ENCODE results near the gene PTPRQ. TPM values are rescaled to one million over a fixed set of nuclear protein-coding genes. Genes with fewer than 3 reads are reported as not detected.

The PTPRQ gene
- total RNA-seq, 4 donors from 2014 or later, result 0.47 to 47.3 (median 8.5) TPM

- no peak for TF ChIP-seq CTCF (IDR thresholded peaks at IDR 0.05)
- ATAC-seq (ENCODE audit: low FRiP score) (no peak), DNase-seq (ENCODE audit: low spot score) (no peak)
Measured at GRCh38 chr12:80710727-80711449, 266.9 kb downstream of the PTPRQ start.

- ATAC-seq (ENCODE audit: low FRiP score), result no peak
- DNase-seq (ENCODE audit: low spot score), result no peak
- TF ChIP-seq CTCF (IDR thresholded peaks at IDR 0.05), result no peak
Measured at GRCh38 chr12:80711866-80712265, 267.8 kb downstream of the PTPRQ start.

DNA sequence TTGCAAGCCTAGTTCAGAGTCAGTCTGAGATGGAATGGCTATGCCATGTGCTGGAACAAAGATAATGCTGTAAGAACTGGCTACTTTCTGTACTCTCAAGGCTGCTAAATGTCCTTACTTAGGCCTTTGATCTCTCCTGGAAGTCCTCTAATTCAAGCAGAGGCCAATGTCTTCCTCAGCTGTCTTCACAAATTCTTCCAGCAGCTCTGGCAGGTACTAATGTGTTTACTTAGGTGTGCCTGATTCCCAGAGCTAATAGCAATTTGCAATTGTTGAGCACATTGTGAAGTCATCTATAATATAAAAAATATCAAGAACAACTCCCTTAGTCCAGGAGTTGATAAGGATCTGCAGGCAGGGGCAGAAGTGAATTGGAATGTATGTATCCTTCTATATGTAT lies 268.8 kb downstream of the PTPRQ start:
- ATAC-seq (ENCODE audit: low FRiP score) (no peak), DNase-seq (ENCODE audit: low spot score) (no peak)
- TF ChIP-seq CTCF (IDR thresholded peaks at IDR 0.05), result no peak

- DNase-seq (ENCODE audit: low spot score), result no peak
- no peak for TF ChIP-seq CTCF (IDR thresholded peaks at IDR 0.05)
- no peak for ATAC-seq (ENCODE audit: low FRiP score)
Measured at GRCh38 chr12:80713419-80713818, 269.4 kb downstream of the PTPRQ start.

- DNase-seq (ENCODE audit: low spot score) (no peak), ATAC-seq (ENCODE audit: low FRiP score) (no peak)
- no peak for TF ChIP-seq CTCF (IDR thresholded peaks at IDR 0.05)
Measured at GRCh38 chr12:80714055-80714454, 270.0 kb downstream of the PTPRQ start.

DNA sequence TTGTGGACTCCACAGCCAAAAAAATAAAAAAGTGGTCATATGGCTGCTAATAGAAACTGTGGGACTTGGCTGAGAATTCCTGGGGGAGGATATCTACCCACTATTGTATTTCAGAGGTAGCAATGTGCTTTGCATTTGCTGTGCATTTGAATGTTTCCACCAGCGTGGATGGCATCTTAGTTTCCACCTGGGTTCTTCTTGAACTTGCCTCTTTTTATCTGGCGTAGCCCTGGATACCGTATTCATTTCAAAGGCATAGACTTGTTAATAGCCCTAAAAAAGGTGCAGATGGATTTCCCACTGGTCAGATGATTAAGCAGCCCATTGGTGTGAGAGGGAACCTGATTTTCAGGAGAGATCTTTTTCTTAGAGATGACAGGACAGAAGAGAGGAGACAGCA lies 270.8 kb downstream of the PTPRQ start:
- no peak for TF ChIP-seq CTCF (IDR thresholded peaks at IDR 0.05)
- DNase-seq (ENCODE audit: low spot score), result no peak
- ATAC-seq (ENCODE audit: low FRiP score), result no peak

- TF ChIP-seq CTCF (IDR thresholded peaks at IDR 0.05), result no peak
- DNase-seq (ENCODE audit: low spot score) (no peak), ATAC-seq (ENCODE audit: low FRiP score) (no peak)
Measured at GRCh38 chr12:80715713-80716249, 271.7 kb downstream of the PTPRQ start.
